Measurements from ENCODE around the gene TSEN54. TPM values are rescaled to one million over a fixed set of nuclear protein-coding genes. Genes with fewer than 3 reads are reported as not detected.

TSEN54 gene
- total RNA-seq, 4 donors from 2014 or later, result 15.8 to 26.5 (median 17.1) TPM

- no peak for ATAC-seq
- Histone ChIP-seq H3K27me3 (no peaks in the 10 kb centered on the region), H3K27ac (no peak overlapping the region), H3K4me1 (peaks cover 0 to 6% (median 0%) of the 10 kb centered on the region in 3 donors), H3K4me3 (no peak overlapping the region), H3K9me3 (no peaks in the 10 kb centered on the region), H3K36me3 (no peaks in the 10 kb centered on the region)
- TF ChIP-seq POLR2A (IDR thresholded peaks at IDR 0.05), result no peak
- WGBS, 2 donors (ENCODE audit: low coverage in 1 of 2), result 79% methylated on average over 7 of the region's 22 CpGs; no CpG with 5 or more reads in 1 of the 2 donors
Observed at GRCh38 chr17:75549246-75550138, 33.2 kb downstream of the TSEN54 start.

GRCh38 chr17:75550139-75550465 is 33.8 kb downstream of the TSEN54 start:
- whole genome bisulfite sequencing, 2 donors (ENCODE audit: low coverage in 1 of 2), result no CpG with 5 or more reads among the region's 4 CpGs
- no peak overlapping the region for H3K27ac ChIP-seq
- H3K27me3 ChIP-seq, result no peaks in the 10 kb centered on the region
- no peaks in the 10 kb centered on the region for H3K9me3 ChIP-seq
- no peak for TF ChIP-seq CTCF (IDR thresholded peaks at IDR 0.05)
- no peak for TF ChIP-seq POLR2A (IDR thresholded peaks at IDR 0.05)
- TF ChIP-seq EP300 (IDR thresholded peaks at IDR 0.05), result no peak
- no peak for TF ChIP-seq POLR2AphosphoS5 (IDR thresholded peaks at IDR 0.05)
- no peak overlapping the region for H3K4me3 ChIP-seq
- H3K4me1 ChIP-seq, result peaks cover 0 to 6% (median 0%) of the 10 kb centered on the region in 3 donors
- no peak for ATAC-seq
- no peaks in the 10 kb centered on the region for H3K36me3 ChIP-seq

- no peak for TF ChIP-seq POLR2AphosphoS5 (IDR thresholded peaks at IDR 0.05)
- Histone ChIP-seq H3K9me3 (no peaks in the 10 kb centered on the region), H3K4me1 (peaks cover 0 to 6% (median 0%) of the 10 kb centered on the region in 3 donors), H3K27ac (no peak overlapping the region), H3K36me3 (no peaks in the 10 kb centered on the region), H3K27me3 (no peaks in the 10 kb centered on the region), H3K4me3 (no peak overlapping the region)
- WGBS, 2 donors (ENCODE audit: low coverage in 1 of 2), result 69 to 100% methylated on average over 2 to 3 of the region's 7 CpGs
- no peak for ATAC-seq
Observed at GRCh38 chr17:75551266-75551665, 34.9 kb downstream of the TSEN54 start.

- Histone ChIP-seq H3K4me3 (no peak overlapping the region), H3K36me3 (no peaks in the 10 kb centered on the region), H3K27me3 (no peaks in the 10 kb centered on the region), H3K9me3 (no peaks in the 10 kb centered on the region), H3K4me1 (peaks cover 0 to 12% (median 0%) of the 10 kb centered on the region in 3 donors), H3K27ac (no peak overlapping the region)
- ATAC-seq, result peak; percentile 8
- 79 to 84% methylated on average over 8 to 9 of the region's 14 CpGs for WGBS, 2 donors (ENCODE audit: low coverage in 1 of 2)
- no peak for TF ChIP-seq POLR2A (IDR thresholded peaks at IDR 0.05)
- no peak for TF ChIP-seq POLR2AphosphoS5 (IDR thresholded peaks at IDR 0.05)
- TF ChIP-seq EP300 (IDR thresholded peaks at IDR 0.05), result no peak
- TF ChIP-seq CTCF (IDR thresholded peaks at IDR 0.05), result no peak
Observed at GRCh38 chr17:75552425-75553294, 36.3 kb downstream of the TSEN54 start.

- Histone ChIP-seq H3K4me1 (peaks cover 0 to 12% (median 0%) of the 10 kb centered on the region in 3 donors), H3K27me3 (no peaks in the 10 kb centered on the region), H3K9me3 (no peaks in the 10 kb centered on the region), H3K4me3 (no peak overlapping the region), H3K27ac (no peak overlapping the region), H3K36me3 (no peaks in the 10 kb centered on the region)
- 75 to 95% methylated on average over 3 to 8 of the region's 8 CpGs for WGBS, 2 donors (ENCODE audit: low coverage in 1 of 2)
- TF ChIP-seq POLR2A (IDR thresholded peaks at IDR 0.05), result no peak
- no peak for TF ChIP-seq POLR2AphosphoS5 (IDR thresholded peaks at IDR 0.05)
- TF ChIP-seq CTCF (IDR thresholded peaks at IDR 0.05), result no peak
- TF ChIP-seq EP300 (IDR thresholded peaks at IDR 0.05), result no peak
- no peak for ATAC-seq
Observed at GRCh38 chr17:75553295-75554110, 37.2 kb downstream of the TSEN54 start.
